GM12878 (cell line): ENCODE data around the gene LIG4. TPM values are rescaled to one million over a fixed set of nuclear protein-coding genes. Genes with fewer than 3 reads are reported as not detected.

Experiments
- ATAC-seq: fragments of 200-7000 bp; cut with Tn5 transposase; 3 replicates; pipeline ENCODE4 v1.9.1; 2020; ENCODE audit warnings: mild to moderate bottlenecking, moderate library complexity
- BruUV-seq: library from RNA; stranded (reverse); fragments of 400-500 nt; replicated peaks from 2 replicates; lab custom pipeline; 2021; lab: Mats Ljungman, UMichigan
- CTCF ChIA-PET: fragments of 300-600 bp; sonication (Branson Sonifier 250); formaldehyde crosslinking; extraction: SDS; loops from one replicate; lab custom pipeline; 2021; ENCODE audit warnings: inconsistent platforms; lab: Yijun Ruan, JAX
- POLR2A ChIA-PET: fragments of 350-600 bp; formaldehyde crosslinking; extraction: SDS; loops from one replicate; lab custom pipeline; 2021; ENCODE audit warnings: inconsistent platforms; lab: Charles Lee
- RAD21 ChIA-PET: fragments of 300-600 bp; sonication (Branson Sonifier 250); formaldehyde crosslinking; loops from one replicate; lab custom pipeline; 2023; ENCODE audit warnings: antibody characterized with exemption; ENCODE audit not compliant: unreplicated experiment; lab: Charles Lee
- SMC1A ChIA-PET: fragments of 300-600 bp; sonication (Branson Sonifier 250); formaldehyde crosslinking; loops from one replicate; lab custom pipeline; 2023; ENCODE audit not compliant: unreplicated experiment, uncharacterized antibody; lab: Charles Lee
- DNase-seq: peaks from one replicate; pipeline ENCODE4 v3.0.0-alpha.2; 2011; ENCODE audit warnings: low read depth, low spot score
- FAIRE-seq: peaks from 3 replicates; lab custom pipeline; 2011; peaks lifted over from hg19 to GRCh38; lab: Jason Lieb, UNC
- H2AFZ ChIP-seq: 2 replicates; pipeline ENCODE4 v1.6.0; 2011; ENCODE audit warnings: low read depth, low read length, control low read depth; ENCODE audit not compliant: control insufficient read depth
- H3K27ac ChIP-seq: 2 replicates; pipeline ENCODE4 v1.5.1; 2011; ENCODE audit warnings: control low read depth; ENCODE audit not compliant: control insufficient read depth, insufficient read depth
- H3K27me3 ChIP-seq, 2 experiments: replicated peaks in 1 of 2; 2 replicates each; pipeline versions ENCODE4 v1.6.0 to v1.6.1; 2011; ENCODE audit warnings: low read length in 1 of 2; ENCODE audit not compliant: control insufficient read depth in 2 of 2, insufficient read depth in 2 of 2
- H3K36me3 ChIP-seq, 2 experiments: 2 replicates each; pipeline ENCODE4 v1.5.1; 2011; ENCODE audit warnings: low read length in 1 of 2; ENCODE audit not compliant: control insufficient read depth in 2 of 2, insufficient read depth in 2 of 2
- H3K4me1 ChIP-seq: 2 replicates; pipeline ENCODE4 v1.6.1; 2011; ENCODE audit warnings: mild to moderate bottlenecking, low read length, moderate library complexity, mixed read lengths; ENCODE audit not compliant: control insufficient read depth, insufficient read depth
- H3K4me2 ChIP-seq: 2 replicates; pipeline ENCODE4 v1.6.0; 2011; ENCODE audit warnings: control low read depth; ENCODE audit not compliant: control insufficient read depth, insufficient read depth
- H3K4me3 ChIP-seq: fragments of 200-600 bp; sonication (generic); 2 replicates; pipeline ENCODE4 v1.5.1; 2016
- H3K79me2 ChIP-seq: 2 replicates; pipeline ENCODE4 v1.6.0; 2011; ENCODE audit warnings: low read length; ENCODE audit not compliant: control insufficient read depth, insufficient read depth
- H3K9ac ChIP-seq: 2 replicates; pipeline ENCODE4 v1.8.0; 2011; ENCODE audit warnings: low read length, control low read depth, mixed read lengths; ENCODE audit not compliant: control insufficient read depth, insufficient read depth
- H3K9me3 ChIP-seq: replicated peaks from 3 replicates; pipeline ENCODE4 v1.5.1; 2011; ENCODE audit warnings: mild to moderate bottlenecking, low read length; ENCODE audit not compliant: control insufficient read depth, insufficient read depth
- H4K20me1 ChIP-seq: 2 replicates; pipeline ENCODE4 v1.6.0; 2011; ENCODE audit not compliant: control insufficient read depth, insufficient read depth
- BRCA1 ChIP-seq: IDR thresholded peaks from 2 replicates; pipeline ENCODE4 v1.6.1; 2011; ENCODE audit warnings: low read depth, low read length, improper control_type of control experiment
- CTCF ChIP-seq, 3 experiments: IDR thresholded peaks in 2 of 3; conservative IDR thresholded peaks in 1 of 3; 2 replicates each; pipeline ENCODE4 v1.5.1; 2011; ENCODE audit warnings: low read depth in 3 of 3, low read length in 3 of 3, mild to moderate bottlenecking in 3 of 3, control low read depth in 2 of 3, moderate library complexity in 2 of 3, inconsistent platforms in 1 of 3, mixed read lengths in 1 of 3; ENCODE audit not compliant: control insufficient read depth in 2 of 3, insufficient read depth in 1 of 3; ENCODE audit errors: extremely low read depth in 1 of 3
- DPF2 ChIP-seq: fragments of 450-650 bp; IDR thresholded peaks from 2 replicates; pipeline ENCODE4 v1.6.1; 2017; ENCODE audit warnings: mild to moderate bottlenecking
- E2F4 ChIP-seq: IDR thresholded peaks from 2 replicates; pipeline ENCODE4 v1.6.1; 2012; ENCODE audit warnings: low read depth, low read length, improper control_type of control experiment
- FOXM1 ChIP-seq: IDR thresholded peaks from 2 replicates; pipeline ENCODE4 v1.6.1; 2012; ENCODE audit warnings: low read depth, mild to moderate bottlenecking, inconsistent platforms, low read length, moderate library complexity
- HDAC2 ChIP-seq: fragments of 200-600 bp; sonication (generic); IDR thresholded peaks from 2 replicates; pipeline ENCODE4 v1.6.1; 2017
- LARP7 ChIP-seq: fragments of 450-650 bp; IDR thresholded peaks from 2 replicates; pipeline ENCODE4 v1.6.1; 2017; ENCODE audit warnings: mild to moderate bottlenecking
- MEF2A ChIP-seq: IDR thresholded peaks from 2 replicates; pipeline ENCODE4 v1.6.1; 2011; ENCODE audit warnings: low read depth, mild to moderate bottlenecking, low read length, moderate library complexity; ENCODE audit not compliant: insufficient read depth
- NFXL1 ChIP-seq: fragments of 450-650 bp; IDR thresholded peaks from 2 replicates; pipeline ENCODE4 v1.6.1; 2017; ENCODE audit warnings: antibody characterized with exemption, mild to moderate bottlenecking, borderline replicate concordance
- NFYA ChIP-seq: IDR thresholded peaks from 2 replicates; pipeline ENCODE4 v1.6.1; 2011; ENCODE audit warnings: low read depth, mild to moderate bottlenecking, low read length, improper control_type of control experiment, borderline replicate concordance
- PAX8 ChIP-seq: fragments of 450-650 bp; IDR thresholded peaks from 2 replicates; pipeline ENCODE4 v1.6.1; 2017; ENCODE audit warnings: mild to moderate bottlenecking, moderate library complexity
- POU2F2 ChIP-seq: IDR thresholded peaks from 3 replicates; pipeline ENCODE4 v1.6.1; 2011; ENCODE audit warnings: low read depth, mild to moderate bottlenecking, low read length, borderline replicate concordance
- RB1 ChIP-seq: fragments of 450-650 bp; formaldehyde crosslinking; IDR thresholded peaks from 2 replicates; pipeline ENCODE4 v1.6.1; 2017; ENCODE audit warnings: mild to moderate bottlenecking, borderline replicate concordance
- SIN3A ChIP-seq: IDR thresholded peaks from 2 replicates; pipeline ENCODE4 v1.6.1; 2012; ENCODE audit warnings: low read depth, low read length, improper control_type of control experiment
- SMC3 ChIP-seq: IDR thresholded peaks from 2 replicates; pipeline ENCODE4 v1.6.1; 2011; ENCODE audit warnings: low read length, improper control_type of control experiment, borderline replicate concordance
- SP1 ChIP-seq: IDR thresholded peaks from one replicate; pipeline ENCODE4 v1.6.1; 2011; ENCODE audit warnings: low read depth, low read length
- SREBF2 ChIP-seq: IDR thresholded peaks from 2 replicates; pipeline ENCODE4 v1.6.1; 2012; ENCODE audit warnings: mild to moderate bottlenecking, low read length
- TAF1 ChIP-seq: IDR thresholded peaks from 2 replicates; pipeline ENCODE4 v1.6.1; 2011; ENCODE audit warnings: mild to moderate bottlenecking, low read depth, low read length, borderline replicate concordance
- WRNIP1 ChIP-seq: IDR thresholded peaks from 2 replicates; pipeline ENCODE4 v1.6.1; 2011; ENCODE audit warnings: low read depth, low read length, improper control_type of control experiment, borderline replicate concordance
- ZNF274 ChIP-seq: IDR thresholded peaks from one replicate; pipeline ENCODE4 v1.8.0; 2011; ENCODE audit not compliant: insufficient read length, insufficient read depth
- WGBS: methylation state at CpG from one replicate; pipeline ENCODE4 v1.1.6; 2016; ENCODE audit warnings: low lambda C conversion rate; ENCODE audit not compliant: insufficient replicate concordance, insufficient coverage; ENCODE audit errors: missing lambda C conversion rate; 5-methylcytosine and 5-hydroxymethylcytosine counted together
- in situ Hi-C: fragments of 300-500 bp; cut with MboI; formaldehyde crosslinking; loops from 9 replicates; pipeline ENCODE4 v1.14.3; 2018; ENCODE audit warnings: mixed read lengths
- intact Hi-C: fragments of 100-400 bp; cut with micrococcal nuclease; formaldehyde crosslinking; loops from one replicate; pipeline ENCODE4 v1.14.2; 2022; ENCODE audit not compliant: unreplicated experiment
- polyA plus RNA-seq, 11 experiments: library from polyadenylated mRNA; depleted of rRNA in 4 of 11; unstranded in 6 of 11; stranded (reverse) in 5 of 11; fragments of >200 nt; fragmentation: Nextera tagmentation in 4 of 11; fragmentation: Illumina TruSeq in 1 of 11; extraction: Ambion mirVana in 4 of 11; extraction: Trizol in 1 of 11; gene quantifications; 1 replicate in 1 of 11; 2 replicates in 10 of 11; pipeline versions ENCODE4 v1.2.1 to v1.2.3, GENCODE V29; 2011 to 2016; ENCODE audit warnings: inconsistent platforms in 2 of 11, missing spikeins in 2 of 11, low read depth in 1 of 11
- total RNA-seq, 4 experiments: library from RNA; depleted of rRNA in 3 of 4; stranded (reverse); fragments of >200 nt in 3 of 4; fragmentation: Illumina TruSeq in 1 of 4; extraction: Trizol in 1 of 4; gene quantifications; 2 replicates each; pipeline versions ENCODE4 v1.2.1 to v1.2.3, GENCODE V29; 2013 to 2021
- TF ChIP-seq, protein P1 (sequence below): fragments of 450-650 bp; IDR thresholded peaks from 2 replicates; pipeline ENCODE4 v1.6.1; 2017; ENCODE audit warnings: antibody characterized with exemption, mild to moderate bottlenecking, moderate library complexity

Gene LIG4
- total and polyA plus RNA-seq, 10 of the 15 experiments (the other 5 are each of a cell fraction or from before 2014, with no cell fraction given), result 2.3 to 15.0 (median 8.5) TPM

DNA sequence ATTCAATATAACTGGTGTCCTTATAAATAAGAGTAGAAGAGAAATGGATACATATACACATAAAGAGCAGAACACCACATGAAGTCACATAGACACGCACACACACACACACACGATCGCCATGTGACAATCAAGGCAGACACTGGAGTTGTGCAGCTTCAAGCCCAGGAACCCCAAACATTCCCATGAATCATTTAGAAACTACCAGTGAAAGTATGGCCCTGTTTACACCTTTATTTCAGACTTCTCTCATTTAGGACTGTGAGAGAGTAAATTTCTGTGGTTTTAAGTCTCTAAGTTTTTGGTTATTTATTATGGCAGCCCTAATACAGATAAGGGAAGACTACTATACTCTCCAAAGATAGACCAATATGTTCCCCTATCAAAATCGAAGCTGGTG lies 33.8 kb upstream of the LIG4 start:
- Histone ChIP-seq H3K4me3 (no peak overlapping the region), H3K9me3 (peaks cover 5% of the 10 kb centered on the region), H3K36me3 (no peaks in the 10 kb centered on the region), H3K79me2 (no peaks in the 10 kb centered on the region), H3K4me1 (no peaks in the 10 kb centered on the region), H3K27me3 (no peaks in the 10 kb centered on the region), H3K27ac (no peak overlapping the region), H2AFZ (no peak overlapping the region), H4K20me1 (no peaks in the 10 kb centered on the region), H3K9ac (no peak overlapping the region), H3K4me2 (no peak overlapping the region; the same call in 1 of the 2 replicates)
- ChIA-PET RAD21 (interaction anchor here (1.3 kb wide), 1 partner anchor 21 kb away, joined by 3 read pairs; no protein-coding TSS in a partner anchor), CTCF (no interaction called here), SMC1A (interaction anchor here (1.0 kb wide), 1 partner anchor 20 kb away, joined by 3 read pairs; no protein-coding TSS in a partner anchor), POLR2A (interaction anchor here (0.6 kb wide), 1 partner anchor 17 kb away, joined by 3 read pairs; no protein-coding TSS in a partner anchor)
- intact Hi-C loops, result no loop called here
- no TSS peak for BruUV-seq
- WGBS, result 43% methylated on average over 4 of the region's 4 CpGs
- in situ Hi-C loops, result no loop called here
- FAIRE-seq (no peak), ATAC-seq (peak; percentile 86), DNase-seq (no peak)
- TF ChIP-seq E2F4, result no peak
- no peak for TF ChIP-seq POU2F2
- no peak for TF ChIP-seq NFXL1
- no peak for TF ChIP-seq FOXM1
- no peak for TF ChIP-seq SMC3
- TF ChIP-seq CTCF (IDR thresholded peaks at IDR 0.05 in 2 of 3, conservative IDR thresholded peaks at IDR 0.05 in 1 of 3; ENCODE audit: control insufficient read depth in 2 of 3, extremely low read depth in 1 of 3, insufficient read depth in 1 of 3, low read depth in 3 of 3, low read length in 3 of 3), result no peak
- TF ChIP-seq DPF2, result 0 out of 2 replicates have a peak, but pooled peaks have one; percentile 16
- no peak for TF ChIP-seq MEF2A
- TF ChIP-seq ZNF274, result no peak
- no peak for TF ChIP-seq RB1
- TF ChIP-seq PAX8, result no peak
- no peak for TF ChIP-seq SIN3A
- TF ChIP-seq TAF1, result no peak
- no peak for TF ChIP-seq HDAC2
- TF ChIP-seq, protein P1, sequence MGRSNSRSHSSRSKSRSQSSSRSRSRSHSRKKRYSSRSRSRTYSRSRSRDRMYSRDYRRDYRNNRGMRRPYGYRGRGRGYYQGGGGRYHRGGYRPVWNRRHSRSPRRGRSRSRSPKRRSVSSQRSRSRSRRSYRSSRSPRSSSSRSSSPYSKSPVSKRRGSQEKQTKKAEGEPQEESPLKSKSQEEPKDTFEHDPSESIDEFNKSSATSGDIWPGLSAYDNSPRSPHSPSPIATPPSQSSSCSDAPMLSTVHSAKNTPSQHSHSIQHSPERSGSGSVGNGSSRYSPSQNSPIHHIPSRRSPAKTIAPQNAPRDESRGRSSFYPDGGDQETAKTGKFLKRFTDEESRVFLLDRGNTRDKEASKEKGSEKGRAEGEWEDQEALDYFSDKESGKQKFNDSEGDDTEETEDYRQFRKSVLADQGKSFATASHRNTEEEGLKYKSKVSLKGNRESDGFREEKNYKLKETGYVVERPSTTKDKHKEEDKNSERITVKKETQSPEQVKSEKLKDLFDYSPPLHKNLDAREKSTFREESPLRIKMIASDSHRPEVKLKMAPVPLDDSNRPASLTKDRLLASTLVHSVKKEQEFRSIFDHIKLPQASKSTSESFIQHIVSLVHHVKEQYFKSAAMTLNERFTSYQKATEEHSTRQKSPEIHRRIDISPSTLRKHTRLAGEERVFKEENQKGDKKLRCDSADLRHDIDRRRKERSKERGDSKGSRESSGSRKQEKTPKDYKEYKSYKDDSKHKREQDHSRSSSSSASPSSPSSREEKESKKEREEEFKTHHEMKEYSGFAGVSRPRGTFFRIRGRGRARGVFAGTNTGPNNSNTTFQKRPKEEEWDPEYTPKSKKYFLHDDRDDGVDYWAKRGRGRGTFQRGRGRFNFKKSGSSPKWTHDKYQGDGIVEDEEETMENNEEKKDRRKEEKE, result no peak
- TF ChIP-seq NFYA, result no peak
- TF ChIP-seq BRCA1, result no peak
- TF ChIP-seq SREBF2, result no peak
- TF ChIP-seq SP1, result no peak
- TF ChIP-seq LARP7, result no peak
- no peak for TF ChIP-seq WRNIP1
